Activated CD8-positive, alpha-beta memory T cell treated with anti-CD3 and anti-CD28 coated beads for 1 hour (primary cell): Measurements from ENCODE around the gene LRRC28.
"Not testable (repeated sequence)": the region's sequence is repeated elsewhere in the genome, so short reads cannot be mapped to it uniquely, and the experiment has no call there.

Source experiments
- DNase-seq, 2 donors: peaks; one replicate each; pipeline ENCODE4 v3.0.0-alpha.2; 2020; ENCODE audit warnings: low read depth in 1 of 2; ENCODE audit errors: extremely low read depth in 1 of 2

Gene LRRC28

GRCh38 chr15:99390667-99391066, 139.4 kb downstream of the LRRC28 start:
- DNase-seq, result no peak

GRCh38 chr15:99393641-99394040, 142.4 kb downstream of the LRRC28 start:
- no peak for DNase-seq

- DNase-seq, result no peak
These were observed 145.1 kb downstream of the LRRC28 start for GRCh38 chr15:99396375-99396774.

- no peak for DNase-seq
These were observed 147.8 kb downstream of the LRRC28 start for GRCh38 chr15:99399061-99399460.

GRCh38 chr15:99399618-99400017, 148.3 kb downstream of the LRRC28 start:
- DNase-seq, result no peak

GRCh38 chr15:99401216-99401615, 149.9 kb downstream of the LRRC28 start:
- DNase-seq, result not testable (repeated sequence)

- DNase-seq, result no peak
These were observed 150.9 kb downstream of the LRRC28 start for GRCh38 chr15:99402014-99402729.

- DNase-seq, result no peak
These were observed 152.3 kb downstream of the LRRC28 start for GRCh38 chr15:99403597-99403996.

GRCh38 chr15:99404454-99404853, 153.2 kb downstream of the LRRC28 start:
- DNase-seq, result no peak

GRCh38 chr15:99406120-99406519, 154.8 kb downstream of the LRRC28 start:
- DNase-seq, result no peak

- DNase-seq, result no peak
These were observed 155.6 kb downstream of the LRRC28 start for GRCh38 chr15:99406716-99407487.

GRCh38 chr15:99407716-99408115, 156.4 kb downstream of the LRRC28 start:
- DNase-seq, result no peak

GRCh38 chr15:99408236-99409096, 157.2 kb downstream of the LRRC28 start:
- DNase-seq, result no peak

- no peak for DNase-seq
These were observed 157.8 kb downstream of the LRRC28 start for GRCh38 chr15:99409097-99409473.

GRCh38 chr15:99409560-99409959, 158.3 kb downstream of the LRRC28 start:
- DNase-seq, result no peak

GRCh38 chr15:99410477-99410876, 159.2 kb downstream of the LRRC28 start:
- no peak for DNase-seq

GRCh38 chr15:99411234-99411633, 160.0 kb downstream of the LRRC28 start:
- no peak for DNase-seq

- no peak for DNase-seq
These were observed 160.8 kb downstream of the LRRC28 start for GRCh38 chr15:99412082-99412481.

GRCh38 chr15:99412626-99413025, 161.3 kb downstream of the LRRC28 start:
- no peak for DNase-seq

GRCh38 chr15:99413955-99414754, 162.9 kb downstream of the LRRC28 start:
- no peak for DNase-seq
